SIG-M5 treated with dmso at 0.1 percent for 504 hours (cell line): ENCODE measurements around the gene AP2S1.
A peak's percentile ranks its signal among the peaks of the same experiment; 100 is the strongest.
"Not testable (repeated sequence)": the region's sequence is repeated elsewhere in the genome, so short reads cannot be mapped to it uniquely, and the experiment has no call there.

Experiments
- DNase-seq: peaks from one replicate; lab custom pipeline; 2025; ENCODE audit not compliant: unreplicated experiment; lab: John Stamatoyannopoulos, UW

The AP2S1 gene

GRCh38 chr19:46868025-46868802 is 17.6 kb upstream of the AP2S1 start:
- DNase-seq: no peak

DNA sequence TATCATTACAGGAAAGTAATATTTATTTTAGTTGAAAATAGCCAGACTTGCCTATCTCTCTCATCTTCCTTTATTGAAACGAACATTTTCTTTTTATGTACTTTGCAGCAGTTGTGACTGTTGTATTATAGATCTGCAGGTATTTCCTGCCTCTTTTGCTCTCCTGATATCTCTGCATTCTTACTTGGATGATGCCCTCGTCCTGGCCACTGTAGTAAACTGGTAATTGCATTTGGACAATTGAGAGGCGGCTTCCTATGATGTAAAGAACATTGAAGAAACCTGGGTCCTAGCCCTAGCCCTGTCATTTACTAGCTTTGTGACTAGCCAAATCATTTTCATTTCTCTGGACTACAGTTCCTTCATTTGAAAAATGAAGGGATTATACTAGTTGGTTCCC is 16.5 kb upstream of the AP2S1 start:
- DNase-seq: no peak

DNA sequence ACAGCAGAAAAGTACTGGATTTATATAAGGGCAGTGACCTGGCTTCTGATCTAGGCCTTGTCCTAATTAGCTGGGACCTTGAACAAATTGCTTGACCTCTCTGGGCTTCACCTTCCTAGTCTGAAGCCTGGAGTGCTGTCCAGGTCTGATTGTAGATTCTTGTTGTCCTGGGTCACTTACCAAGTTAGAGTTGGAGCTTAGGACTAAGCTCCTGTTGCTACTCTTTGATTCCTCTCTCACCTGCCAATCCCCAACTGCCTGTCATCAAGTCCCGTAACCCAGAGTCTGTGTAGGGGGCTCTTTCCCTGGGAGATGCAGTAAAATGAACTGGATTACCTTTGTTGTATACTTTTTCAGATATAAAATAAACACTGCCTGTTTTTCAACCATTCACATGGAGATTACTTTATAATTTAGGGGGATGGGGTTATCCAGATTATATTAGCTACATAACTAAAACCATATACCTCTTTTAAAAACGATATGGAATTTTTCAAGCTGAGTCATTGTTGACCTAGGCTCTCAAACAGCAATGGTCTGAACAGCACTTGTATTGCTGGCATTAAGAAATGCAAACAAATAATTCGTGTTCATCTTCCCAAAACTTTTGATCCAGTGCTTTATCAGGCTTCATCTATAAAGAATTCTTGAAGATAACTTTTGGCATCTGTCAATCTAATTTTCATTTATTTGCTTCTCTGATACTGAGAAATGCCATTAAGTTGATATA is 15.9 kb upstream of the AP2S1 start:
- no peak for DNase-seq

DNA sequence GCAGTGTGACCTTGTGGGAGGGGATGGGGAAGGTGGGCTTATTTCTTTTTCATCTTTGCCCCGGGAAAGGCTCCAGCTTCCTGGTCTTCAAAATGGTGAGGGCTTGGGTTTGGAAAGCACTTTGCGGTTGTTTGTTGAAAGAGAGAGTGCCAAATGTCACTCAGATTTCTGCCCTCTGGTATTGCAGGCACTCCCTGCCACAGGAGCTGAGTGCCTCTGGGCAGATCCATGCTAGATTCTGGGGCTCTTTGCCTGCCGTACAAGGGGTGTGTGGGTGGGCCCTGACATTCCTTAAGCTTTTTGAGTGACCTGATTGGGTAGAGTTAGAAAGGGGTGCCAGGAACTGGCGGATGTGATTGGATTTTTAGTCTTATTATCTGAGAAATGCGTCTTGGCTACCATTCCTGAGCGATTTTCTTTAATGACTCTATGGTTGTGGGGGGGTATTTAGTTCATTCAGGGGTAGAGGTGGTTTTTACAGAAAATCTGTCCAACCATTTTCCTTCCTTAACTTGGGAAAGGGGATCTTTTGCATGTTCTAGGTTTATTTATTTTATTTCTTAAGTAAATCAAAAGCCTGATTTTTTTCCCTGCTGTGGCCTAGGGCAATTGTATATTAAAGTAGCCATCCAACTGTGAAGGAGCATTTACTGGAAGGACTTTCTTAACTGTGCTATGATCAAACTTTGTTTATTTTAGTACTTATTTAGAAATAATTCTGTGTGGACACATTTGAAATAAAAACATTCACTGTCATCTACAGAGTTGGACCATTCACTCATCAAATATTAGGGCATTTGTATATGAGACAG is 13.4 kb upstream of the AP2S1 start:
- DNase-seq: no peak

DNA sequence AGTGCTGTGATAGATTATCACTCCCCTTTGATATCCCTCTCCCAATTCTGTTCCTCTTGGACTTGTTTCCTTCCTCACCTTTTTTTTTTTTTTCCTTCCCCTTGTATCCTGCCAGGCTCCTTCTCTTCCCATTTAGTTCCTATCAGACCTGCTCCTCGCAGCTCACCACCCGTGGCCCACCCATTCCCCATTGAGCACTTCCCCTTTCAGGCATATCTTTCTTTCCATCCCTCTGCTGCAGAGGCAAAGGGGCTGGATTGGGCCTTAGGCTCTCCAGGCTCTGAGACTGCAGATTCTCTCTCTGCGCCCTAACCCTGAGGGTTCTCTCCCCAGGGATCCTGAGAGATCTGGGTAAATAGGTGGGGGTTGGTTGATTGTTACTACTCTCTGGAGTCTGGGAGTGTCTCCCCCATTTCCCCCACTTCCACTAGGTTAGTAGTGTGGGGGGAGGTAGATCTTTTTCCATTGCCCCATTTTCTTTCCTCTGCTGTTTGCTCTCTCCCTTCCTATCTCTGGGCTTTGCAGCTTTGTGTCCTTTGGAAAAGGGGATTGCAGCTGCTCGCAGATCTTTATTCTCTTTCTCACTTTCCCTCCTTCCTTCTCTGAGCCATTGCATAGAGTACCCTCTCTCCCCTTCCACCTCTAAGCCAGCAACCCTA is 12.5 kb upstream of the AP2S1 start:
- DNase-seq: peak; percentile 70

- no peak for DNase-seq
Observed at GRCh38 chr19:46862503-46862834, 11.8 kb upstream of the AP2S1 start.

DNA sequence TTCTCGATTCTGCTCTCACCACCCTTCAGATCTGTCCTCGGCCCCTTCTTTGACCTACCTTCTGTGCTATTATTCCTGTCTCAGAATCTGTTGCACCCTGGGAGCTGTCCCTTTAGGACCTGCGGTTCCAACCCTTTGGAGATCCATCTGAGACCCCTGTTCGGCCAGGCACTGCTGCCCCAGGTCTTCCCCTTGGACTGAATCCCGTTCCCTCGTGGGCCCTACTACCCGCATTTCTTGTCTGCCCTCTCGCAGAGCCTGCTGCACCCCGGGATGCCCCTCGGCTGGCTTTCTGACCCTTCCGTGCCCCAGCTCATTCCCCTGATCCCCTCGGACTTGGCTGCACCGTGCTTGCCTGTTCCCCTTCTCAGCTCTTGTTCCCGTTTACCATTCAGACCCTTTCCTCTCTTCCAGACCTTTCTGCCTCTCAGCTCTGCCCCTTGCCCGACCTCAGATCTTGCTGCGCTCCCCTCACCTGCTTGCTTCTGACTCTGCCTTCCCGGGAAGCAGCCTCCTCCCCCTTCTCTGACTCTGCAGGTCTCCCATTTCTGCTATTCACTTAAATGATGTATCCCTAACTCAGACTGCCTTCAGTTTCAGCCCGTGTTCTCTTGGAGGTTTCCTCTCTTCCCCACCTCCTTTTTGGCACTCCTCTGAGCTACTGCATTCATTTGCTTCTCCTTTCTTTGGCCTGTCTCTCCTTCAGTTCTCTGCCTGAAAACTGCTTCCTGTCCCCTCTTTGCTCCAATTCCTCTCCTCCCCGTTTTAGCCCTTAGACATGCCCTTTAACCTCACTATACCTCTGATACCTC is 11.3 kb upstream of the AP2S1 start:
- DNase-seq: peak; percentile 57

GRCh38 chr19:46860846-46861690 is 10.4 kb upstream of the AP2S1 start, which contains the start of gene ARHGAP35:
TSS of gene ARHGAP35 (plus strand) at chr19:46860997. CDS start at chr19:46918676, 57,679 bp downstream.
- no peak for DNase-seq

DNA sequence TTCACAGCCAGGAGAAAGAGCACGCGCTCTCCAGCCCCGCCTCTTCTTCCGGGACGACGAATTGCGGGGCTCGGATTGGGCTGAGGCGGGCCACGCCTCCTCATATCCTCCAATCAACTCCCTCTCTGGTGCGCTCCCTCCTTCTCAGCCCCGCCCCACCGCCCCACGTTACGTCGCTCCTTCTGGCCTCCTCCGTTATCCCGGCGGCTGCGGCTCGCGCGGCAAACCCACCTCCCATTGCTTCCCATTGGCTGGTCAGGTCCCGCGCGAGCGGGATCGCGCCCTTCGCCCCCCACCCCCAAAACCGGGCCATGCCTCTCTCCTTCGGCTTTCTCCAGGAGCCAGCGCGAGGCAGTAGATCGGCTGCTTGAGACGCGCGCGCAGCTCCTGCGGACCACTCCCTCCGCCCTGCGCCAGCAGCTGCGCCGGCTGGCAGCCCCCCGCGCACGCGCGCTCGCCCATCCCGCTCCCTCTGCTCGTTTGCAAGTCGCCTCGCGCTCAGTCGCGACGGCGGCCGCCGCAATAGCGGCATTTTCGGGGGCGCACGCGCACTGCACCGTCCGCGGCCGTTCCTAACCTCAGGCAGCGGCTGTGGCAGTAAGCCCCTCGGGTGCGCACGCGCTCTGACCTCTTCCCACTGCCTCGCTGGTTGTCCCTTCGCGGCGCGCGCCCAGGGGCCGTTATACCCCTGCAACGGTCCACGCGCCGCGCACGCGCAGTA is 9.6 kb upstream of the AP2S1 start:
- DNase-seq: peak; percentile 97

DNA sequence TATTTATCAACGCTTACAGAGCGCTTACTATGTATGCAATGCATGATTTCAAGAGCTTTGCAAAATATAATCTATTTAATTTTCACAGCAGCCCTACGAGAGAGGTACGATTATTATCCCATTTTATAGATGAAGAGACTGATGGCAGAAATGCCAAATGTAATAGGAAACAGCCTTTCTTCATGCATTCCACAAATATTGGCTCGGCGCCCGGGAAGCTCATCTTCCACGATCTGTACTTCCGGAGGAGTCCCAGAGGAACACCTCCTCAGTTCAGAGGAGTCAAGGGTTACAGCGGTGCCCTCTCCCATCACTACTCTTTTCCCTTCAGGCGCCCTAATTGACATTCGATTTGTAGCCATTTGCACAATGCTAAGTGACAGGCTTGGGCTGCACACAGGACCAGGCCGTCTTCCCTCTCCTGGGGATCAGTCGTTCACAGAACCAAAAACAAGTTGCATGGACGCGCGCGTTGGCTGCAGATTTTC is 9.0 kb upstream of the AP2S1 start:
- DNase-seq: no peak

- DNase-seq: peak; percentile 95
Observed at GRCh38 chr19:46856062-46857022, 5.7 kb upstream of the AP2S1 start.

DNA sequence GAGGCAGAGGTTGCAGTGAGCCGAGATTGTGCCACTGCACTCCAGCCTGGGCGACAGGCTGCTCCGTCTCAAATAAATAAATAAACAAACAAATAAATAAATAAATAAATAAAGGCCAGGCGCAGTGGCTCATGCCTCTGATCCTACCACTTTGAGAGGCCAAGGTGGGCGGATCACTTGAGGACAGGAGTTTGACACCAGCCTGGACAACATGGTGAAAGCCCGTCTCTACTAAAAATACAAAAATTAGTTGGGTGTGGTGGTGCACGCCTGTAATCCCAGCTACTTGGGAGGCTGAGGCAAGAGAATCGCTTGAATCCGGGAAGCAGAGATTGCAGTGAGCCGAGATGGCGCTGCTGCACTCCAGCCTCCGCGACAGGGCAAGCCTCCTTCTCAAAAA is 4.1 kb upstream of the AP2S1 start:
- DNase-seq: not testable (repeated sequence)

DNA sequence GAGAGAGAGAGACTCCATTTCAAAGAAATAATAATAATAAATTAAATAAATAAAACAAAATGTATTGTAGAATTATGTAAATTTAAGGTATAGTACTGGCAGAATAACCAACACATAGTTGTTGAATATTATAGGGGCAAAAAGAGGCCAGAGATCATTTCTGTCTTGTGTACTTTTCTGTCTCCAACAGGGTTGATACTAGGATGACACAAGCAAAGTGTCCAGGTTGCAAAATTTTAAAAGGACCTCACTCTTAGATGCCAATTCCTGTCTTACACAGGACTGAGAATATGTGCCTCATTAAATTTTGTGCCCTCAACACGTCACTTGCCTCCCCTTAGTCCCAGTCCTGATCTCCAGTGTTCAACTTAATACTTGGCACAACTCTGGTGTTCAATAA is 2.2 kb upstream of the AP2S1 start:
- no peak for DNase-seq

DNA sequence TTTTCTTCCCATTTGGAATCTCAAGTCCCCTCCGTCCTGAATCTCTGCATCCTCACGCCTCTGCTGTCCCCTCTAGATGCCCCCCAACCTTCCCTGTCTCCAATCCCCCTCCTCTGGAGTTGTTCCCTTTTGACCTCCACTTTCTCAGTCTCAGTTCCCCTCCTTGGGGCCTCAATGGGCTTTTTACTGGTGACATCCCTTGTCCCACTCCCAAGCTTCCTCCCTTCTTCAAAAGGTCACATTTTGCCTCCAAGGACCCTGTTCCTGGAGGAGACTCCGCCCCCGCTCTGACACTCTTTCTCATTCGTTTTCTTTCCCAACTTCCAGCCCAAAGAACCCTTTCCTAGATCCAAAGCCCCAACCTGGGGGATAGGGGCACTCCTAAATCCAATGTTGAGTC is 1.0 kb downstream of the AP2S1 start:
- no peak for DNase-seq

- DNase-seq: no peak
Observed at GRCh38 chr19:46848389-46848788, 2.3 kb downstream of the AP2S1 start.

GRCh38 chr19:46847528-46847927 is 3.1 kb downstream of the AP2S1 start:
- no peak for DNase-seq

DNA sequence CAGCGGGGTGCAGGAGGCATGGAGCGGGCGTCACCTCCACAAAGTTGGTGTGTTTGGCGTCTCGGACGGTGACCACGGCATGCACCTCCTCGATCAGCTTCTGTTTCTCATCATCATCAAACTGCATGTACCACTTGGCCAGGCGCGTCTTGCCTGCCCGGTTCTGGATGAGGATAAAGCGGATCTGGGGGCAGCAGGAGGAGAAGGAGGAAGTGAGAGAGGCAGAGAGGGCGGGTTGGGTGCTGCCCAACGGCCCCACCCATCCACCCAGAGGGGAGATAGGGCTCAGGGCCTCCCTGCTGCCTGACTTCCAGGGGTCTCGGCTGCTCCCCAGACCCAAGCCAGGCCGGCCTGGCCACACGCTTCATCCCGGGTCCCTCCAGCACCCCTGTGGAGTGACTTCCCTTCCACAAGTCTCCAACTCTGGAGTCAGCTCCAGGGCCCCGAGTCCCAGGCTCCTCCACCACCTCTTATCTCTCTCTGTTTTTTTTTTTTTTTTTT is 4.6 kb downstream of the AP2S1 start:
- peak; percentile 34 for DNase-seq
